ENCODE measurements around the gene RRAS.
"Not testable (repeated sequence)": the region's sequence is repeated elsewhere in the genome, so short reads cannot be mapped to it uniquely, and the experiment has no call there.

RRAS gene

DNA sequence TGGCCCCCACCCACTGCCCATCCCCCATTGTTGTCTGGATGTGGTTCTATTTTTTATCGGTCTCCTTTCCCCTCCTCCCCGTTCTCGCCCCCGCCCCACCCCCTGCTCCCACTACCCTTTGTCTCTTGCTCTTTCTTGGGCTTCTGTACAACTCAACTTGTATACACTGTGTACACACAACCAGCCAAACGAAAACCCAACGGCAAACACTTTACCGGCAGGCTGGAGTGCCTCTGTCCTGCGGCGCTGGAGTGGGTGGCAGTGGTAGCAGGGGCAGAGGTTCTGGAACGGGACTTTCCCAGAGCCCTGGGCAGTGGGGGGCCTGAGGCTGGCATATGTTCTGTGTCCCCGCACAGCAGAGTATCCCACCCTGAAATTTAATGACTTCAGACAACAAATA is 13.7 kb downstream of the RRAS start:
- DNase-seq, result no peak

DNA sequence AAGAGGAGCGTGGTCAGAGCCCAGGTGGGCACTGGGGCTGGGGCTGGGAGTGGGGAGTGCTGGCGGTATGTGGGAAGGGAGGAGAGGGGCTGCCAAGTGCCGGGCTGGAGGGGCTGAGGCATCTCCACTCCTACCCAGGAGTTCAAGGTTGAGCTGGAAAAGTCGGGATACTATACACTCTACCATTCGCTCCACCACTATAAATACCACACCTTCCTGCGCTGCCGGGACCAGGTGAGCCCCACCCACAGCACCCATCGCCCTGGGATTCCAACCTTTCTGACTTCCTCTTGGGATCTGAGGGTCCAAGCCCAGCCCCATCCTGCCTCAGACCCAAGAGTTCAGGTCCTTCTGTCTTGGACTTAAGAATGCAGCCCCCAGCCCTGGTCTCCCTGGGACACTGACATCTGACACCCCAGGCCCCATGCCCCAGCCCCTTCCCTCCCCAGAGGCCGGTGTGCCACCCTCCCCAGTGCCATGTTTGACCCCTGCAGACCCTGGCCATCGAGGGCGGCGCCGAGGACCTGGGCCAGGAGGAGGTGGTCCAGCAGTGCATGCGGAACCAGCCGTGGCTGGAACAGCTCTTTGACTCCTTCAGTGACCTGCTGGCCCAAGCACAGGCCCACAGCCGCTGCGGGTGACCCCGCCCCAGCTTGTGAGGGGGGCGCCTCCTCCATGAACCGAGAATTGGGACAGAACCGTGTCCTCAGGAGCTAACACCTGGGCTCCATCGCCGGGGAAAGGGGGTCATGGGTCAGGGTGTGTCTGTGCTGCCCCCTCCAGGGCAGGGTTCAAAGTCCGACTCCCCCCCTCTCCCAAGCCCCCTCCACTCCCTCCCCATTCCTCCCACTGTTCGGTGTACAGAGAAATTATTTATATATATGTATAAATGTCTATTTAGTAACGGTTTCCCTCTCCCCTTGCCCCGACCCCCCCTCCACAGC is 14.7 kb downstream of the RRAS start:
- DNase-seq, result no peak

DNA sequence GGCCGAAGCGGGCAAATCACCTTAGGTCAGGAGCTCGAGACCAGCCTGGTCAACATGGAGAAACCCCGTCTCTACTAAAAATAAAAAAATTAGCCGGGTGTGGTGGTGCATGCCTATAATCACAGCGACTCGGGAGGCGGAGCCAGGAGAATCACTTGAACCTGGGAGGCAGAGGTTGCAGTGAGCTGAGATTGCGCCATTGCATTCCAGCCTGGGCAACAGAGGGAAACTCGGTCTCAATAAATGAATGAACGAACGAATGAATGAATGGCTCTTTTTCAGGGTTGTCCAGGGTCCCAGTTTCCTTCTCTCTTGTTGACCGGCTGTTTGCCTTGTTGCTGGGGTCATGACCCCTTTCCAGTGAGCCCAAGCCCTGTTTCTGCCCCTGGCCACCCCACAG is 22.1 kb downstream of the RRAS start:
- DNase-seq, result not testable (repeated sequence)

DNA sequence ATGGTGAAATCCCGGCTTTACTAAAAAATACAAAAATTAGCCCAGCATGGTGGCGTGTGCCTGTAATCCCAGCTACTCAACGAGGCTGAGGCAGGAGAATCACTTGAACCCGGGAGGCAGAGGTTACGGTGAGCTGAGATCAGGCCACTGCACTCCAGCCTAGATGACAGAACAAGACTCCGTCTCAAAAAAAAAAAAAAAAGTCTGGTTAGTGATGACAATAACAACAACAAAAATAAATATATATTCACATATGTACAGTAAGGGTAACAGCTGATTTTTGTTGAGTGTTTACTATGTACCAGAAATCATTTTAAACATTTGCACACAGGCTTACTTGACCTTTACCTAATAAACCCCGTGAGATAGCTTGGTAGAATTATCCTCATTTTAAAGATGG is 23.0 kb downstream of the RRAS start:
- no peak for DNase-seq

DNA sequence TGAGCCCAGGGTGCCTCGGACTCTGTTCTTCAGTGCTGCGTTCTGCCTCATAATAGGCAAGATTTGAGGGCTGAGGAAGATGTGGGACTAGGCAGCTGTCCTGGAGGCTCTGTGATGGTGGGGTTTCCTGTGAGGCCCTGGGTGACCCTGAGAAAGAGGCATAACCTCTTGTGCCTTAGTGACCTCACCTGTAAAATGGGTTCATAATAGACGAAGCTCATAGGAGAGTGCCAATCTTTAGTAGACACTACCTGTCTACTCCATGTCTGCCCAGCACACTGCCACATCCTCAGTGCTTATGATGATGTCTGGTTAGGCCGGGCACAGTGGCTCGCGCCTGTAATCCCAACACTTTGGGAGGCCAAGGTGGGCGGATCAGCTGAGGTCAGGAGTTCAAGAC is 23.4 kb downstream of the RRAS start:
- DNase-seq, result no peak

DNA sequence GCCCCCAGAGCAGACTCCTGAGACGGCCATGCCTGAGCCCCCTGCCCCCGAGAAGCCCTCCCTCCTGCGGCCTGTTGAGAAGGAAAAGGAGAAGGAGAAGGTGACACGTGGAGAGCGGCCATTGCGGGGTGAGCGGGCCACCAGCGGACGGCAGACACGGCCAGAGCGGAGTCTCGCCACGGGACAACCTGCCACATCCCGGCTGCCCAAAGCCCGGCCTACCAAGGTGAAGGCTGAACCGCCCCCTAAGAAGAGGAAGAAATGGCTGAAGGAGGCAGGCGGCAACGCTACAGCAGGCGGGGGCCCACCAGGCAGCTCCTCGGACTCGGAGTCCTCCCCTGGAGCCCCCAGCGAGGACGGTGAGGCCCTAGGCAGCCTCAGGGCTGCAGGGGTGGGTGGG is 24.1 kb downstream of the RRAS start:
- DNase-seq, result no peak

DNA sequence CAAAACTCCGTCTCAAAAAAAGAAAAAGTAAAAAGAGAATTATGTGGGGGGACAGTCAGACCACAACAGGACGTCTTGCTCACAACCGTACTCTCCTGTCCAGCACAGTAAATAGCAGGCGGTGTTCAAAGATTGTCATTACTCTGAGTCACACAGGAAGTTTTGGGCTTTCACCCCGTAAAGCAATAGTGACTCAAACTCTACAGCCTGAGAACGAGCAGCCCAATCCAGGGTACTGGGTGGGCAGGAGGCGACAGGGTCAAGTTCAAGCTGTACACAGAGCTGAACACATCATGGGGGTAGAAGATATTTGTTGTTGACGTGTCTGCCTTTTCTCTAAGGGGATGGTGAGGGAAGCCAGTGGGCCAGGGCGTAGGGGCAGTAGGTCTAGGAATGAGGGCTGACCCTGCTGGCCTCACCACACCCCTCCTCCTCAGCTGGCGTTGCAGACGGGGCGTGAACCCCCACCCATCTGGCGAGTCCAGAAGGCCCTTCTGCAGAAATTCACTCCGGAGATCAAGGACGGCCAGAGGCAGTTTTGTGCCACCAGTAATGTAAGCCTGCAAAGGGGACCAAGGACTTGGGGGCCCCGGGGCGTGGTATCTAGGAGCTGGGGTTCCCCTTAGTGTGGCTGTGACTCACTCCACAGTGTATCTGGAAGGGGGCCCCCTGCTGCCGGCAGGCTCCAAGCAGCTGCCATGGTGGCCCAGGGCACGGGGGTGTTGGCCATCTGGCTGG is 25.7 kb downstream of the RRAS start:
- no peak for DNase-seq

DNA sequence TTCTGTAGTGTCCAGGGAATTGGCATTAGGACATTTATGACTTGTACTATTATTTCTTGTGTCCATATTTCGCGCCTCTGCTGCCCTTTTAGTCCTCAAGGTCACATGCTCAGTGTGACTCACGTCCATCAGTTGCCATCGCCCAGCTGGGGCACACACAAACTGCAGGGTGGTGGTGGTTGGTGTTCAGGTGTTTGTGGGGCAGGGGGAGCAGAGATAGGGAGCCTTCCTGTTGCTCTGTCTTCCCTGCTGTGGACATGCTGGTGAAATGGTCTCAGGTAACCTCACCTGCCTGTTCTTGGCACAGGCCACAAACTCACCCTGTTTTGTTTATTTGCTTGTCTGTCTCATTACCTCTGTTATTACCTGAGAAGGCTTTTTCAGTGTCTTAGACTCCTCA is 26.6 kb downstream of the RRAS start:
- DNase-seq, result no peak

DNA sequence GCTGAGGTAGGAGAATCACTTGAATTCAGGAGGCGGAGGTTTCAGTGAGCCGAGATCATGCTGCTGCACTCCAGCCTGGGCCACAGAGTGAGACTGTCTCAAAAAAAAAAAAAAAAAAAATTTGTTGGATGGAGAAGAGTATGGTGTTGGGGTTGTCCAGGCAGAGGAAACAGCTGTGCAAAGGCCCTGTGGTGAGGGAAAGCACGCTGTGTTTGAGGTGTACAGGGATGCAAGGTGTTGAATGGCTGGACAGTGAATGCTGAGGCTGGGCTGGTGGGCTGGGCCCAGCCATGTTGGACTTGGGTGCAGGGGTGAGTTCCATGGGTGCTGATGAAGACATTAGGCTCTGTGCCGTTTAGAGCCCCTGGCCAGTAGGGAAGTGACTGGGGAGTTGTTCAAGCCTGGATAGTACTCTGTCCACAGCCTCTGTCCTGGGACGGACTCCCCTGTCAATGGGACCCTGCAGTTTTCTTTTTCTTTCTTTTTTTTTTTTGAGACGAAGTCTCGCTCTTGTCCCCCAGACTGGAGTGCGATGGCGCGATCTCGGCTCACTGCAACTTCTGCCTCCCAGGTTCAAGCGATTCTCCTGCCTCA is 30.3 kb downstream of the RRAS start:
- DNase-seq, result no peak

DNA sequence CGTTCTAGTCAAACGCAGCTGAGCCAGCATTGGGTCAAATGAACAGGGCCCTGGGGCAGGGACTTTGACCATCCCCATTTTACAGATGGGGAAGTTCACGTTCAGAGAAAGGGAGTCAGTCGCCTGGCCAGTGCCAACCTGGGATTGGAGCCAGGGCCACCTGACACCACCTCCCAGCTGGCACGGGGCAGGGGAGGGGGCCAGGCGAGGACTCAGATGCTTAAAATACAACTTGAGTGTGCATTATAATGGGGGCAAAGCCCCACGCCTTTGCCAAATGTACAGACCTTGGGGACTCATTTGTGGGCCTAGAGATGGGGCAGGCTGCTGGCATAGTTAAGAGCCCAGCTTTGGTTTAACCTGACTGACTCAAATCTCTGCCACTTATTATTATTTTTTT is 34.3 kb downstream of the RRAS start:
- DNase-seq, result no peak

DNA sequence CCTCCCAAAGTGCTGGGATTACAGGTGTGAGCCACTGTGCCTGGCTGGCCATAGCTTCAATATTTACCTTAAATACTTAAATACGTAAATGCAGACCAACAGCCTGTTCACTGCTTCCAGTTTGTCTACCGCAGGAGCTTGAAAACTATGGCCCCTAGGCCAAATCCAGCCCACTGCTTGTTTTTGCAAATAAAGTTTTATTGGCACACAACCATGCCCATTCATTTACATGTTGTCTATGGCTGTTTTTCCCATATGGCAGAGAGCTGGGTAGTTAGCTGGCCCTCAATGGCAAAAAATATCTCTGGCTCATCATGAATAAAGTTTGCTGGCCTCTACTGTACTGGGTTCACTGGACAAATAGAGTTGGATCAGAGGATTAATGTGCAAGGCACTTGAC is 37.1 kb downstream of the RRAS start:
- DNase-seq, result no peak

DNA sequence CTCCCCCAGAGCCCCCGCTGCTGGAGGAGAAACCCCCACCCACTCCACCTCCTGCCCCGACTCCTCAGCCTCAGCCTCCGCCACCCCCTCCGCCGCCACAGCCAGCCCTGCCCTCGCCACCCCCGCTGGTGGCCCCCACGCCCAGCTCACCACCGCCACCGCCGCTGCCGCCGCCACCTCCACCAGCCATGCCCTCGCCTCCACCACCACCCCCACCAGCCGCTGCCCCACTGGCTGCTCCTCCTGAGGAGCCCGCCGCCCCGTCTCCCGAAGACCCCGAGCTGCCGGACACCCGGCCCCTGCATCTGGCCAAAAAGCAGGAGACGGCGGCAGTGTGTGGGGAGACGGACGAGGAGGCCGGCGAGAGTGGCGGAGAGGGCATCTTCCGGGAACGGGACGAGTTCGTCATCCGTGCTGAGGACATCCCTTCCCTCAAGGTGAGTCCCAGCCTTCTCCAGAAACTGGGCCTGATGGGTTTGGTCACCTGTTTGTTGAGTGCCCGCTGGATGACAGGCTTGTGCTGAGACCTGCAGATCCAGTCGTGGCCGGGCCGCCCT is 38.4 kb downstream of the RRAS start:
- no peak for DNase-seq

DNA sequence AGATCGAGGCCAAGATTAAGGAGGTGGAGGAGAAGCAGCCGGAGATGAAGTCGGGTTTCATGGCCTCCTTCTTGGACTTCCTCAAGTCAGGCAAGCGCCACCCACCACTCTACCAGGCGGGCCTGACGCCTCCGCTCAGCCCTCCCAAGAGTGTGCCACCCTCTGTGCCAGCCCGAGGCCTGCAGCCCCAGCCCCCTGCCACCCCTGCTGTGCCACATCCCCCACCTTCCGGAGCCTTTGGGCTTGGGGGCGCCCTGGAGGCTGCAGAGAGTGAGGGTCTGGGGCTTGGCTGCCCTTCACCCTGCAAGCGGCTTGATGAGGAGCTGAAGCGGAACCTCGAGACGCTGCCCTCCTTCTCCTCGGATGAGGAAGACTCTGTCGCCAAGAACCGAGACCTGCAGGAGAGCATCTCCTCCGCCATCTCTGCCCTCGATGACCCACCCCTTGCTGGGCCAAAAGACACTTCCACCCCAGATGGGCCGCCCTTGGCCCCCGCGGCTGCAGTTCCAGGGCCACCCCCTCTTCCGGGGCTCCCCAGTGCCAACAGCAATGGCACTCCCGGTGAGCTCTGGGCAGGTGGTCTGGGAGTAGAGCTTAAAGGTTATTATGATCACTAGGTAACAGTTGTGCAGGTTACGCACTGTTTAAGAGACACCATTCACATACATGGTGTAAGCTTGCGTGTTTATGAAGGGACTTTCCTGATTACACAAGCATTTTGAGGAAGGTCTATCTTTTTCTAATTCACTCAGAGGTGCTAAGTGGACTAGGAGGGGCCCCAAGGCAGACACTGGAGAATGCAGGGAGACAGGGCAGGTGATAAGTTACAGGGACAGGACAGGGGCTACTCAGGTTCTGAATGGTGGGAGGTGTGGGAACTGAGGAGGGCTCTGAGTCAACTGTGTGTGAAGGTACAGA is 40.3 kb downstream of the RRAS start:
- DNase-seq, result no peak

DNA sequence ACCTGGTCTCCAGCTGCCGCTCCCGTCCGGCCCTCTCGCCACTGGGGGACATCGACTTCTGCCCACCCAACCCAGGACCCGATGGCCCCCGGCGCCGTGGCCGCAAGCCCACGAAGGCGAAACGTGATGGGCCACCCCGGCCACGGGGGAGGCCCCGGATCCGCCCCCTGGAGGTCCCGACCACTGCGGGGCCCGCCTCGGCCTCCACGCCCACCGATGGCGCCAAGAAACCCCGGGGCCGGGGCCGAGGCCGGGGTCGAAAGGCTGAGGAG is 42.3 kb downstream of the RRAS start:
- DNase-seq, result no peak

DNA sequence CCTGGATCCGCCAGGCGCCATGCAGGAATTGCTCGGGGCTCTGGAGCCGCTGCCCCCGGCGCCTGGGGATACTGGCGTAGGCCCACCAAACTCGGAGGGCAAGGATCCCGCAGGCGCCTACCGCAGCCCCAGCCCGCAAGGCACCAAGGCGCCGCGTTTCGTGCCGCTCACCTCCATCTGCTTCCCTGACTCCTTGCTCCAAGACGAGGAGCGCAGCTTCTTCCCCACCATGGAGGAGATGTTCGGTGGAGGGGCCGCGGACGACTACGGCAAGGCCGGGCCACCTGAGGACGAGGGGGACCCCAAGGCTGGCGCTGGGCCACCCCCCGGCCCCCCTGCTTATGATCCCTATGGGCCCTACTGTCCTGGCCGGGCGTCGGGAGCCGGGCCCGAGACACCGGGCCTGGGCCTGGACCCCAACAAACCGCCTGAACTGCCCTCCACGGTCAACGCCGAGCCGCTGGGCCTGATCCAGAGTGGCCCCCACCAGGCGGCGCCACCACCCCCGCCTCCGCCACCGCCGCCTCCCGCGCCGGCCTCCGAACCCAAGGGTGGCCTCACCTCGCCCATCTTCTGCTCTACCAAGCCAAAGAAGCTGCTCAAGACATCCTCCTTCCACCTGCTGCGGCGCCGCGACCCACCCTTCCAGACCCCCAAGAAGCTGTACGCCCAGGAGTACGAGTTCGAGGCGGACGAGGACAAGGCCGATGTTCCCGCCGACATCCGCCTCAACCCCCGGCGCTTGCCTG is 42.8 kb downstream of the RRAS start:
- DNase-seq, result no peak

DNA sequence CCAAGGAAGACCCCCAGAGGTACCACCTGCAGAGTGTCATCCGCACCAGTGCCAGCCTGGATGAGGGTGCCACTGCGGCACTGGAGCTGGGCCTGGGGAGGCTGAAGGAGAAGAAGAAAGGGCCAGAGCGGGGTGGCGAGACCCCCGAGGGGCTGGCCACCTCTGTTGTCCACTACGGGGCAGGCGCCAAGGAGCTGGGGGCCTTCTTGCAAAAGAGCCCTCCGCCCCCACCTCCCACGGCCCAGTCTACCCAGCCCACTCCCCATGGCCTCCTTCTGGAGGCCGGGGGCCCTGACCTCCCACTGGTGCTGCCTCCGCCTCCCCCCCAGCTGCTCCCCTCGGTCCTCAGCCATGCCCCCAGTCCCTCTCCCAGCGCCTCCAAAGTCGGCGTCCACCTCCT is 43.5 kb downstream of the RRAS start:
- DNase-seq, result no peak

DNA sequence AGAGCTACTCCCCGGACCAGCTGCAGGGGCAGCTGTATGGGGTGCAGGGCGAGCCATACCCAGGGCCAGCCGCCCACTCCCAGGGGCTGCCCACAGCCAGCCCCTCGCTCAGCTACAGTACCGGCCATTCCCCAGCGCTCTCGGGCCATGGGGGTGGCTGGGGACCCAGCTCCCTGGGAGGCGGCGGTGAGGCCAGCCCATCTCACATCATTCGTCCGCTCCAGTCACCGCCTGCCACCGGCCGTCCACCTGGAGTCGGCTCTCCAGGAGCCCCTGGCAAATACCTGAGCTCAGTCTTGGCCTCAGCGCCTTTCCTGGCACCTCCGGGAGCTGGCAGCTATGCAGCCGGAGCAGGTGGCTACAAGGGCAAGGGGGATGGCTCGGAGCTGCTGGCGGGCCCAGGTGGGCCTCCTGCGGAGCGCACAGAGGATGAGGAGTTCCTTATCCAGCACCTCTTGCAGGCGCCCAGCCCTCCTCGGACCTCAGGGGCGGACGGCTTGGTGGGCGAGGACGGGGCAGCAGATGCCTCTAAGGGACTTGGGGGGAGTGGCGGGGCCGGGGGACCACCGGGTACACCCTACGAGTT is 44.0 kb downstream of the RRAS start:
- no peak for DNase-seq

DNA sequence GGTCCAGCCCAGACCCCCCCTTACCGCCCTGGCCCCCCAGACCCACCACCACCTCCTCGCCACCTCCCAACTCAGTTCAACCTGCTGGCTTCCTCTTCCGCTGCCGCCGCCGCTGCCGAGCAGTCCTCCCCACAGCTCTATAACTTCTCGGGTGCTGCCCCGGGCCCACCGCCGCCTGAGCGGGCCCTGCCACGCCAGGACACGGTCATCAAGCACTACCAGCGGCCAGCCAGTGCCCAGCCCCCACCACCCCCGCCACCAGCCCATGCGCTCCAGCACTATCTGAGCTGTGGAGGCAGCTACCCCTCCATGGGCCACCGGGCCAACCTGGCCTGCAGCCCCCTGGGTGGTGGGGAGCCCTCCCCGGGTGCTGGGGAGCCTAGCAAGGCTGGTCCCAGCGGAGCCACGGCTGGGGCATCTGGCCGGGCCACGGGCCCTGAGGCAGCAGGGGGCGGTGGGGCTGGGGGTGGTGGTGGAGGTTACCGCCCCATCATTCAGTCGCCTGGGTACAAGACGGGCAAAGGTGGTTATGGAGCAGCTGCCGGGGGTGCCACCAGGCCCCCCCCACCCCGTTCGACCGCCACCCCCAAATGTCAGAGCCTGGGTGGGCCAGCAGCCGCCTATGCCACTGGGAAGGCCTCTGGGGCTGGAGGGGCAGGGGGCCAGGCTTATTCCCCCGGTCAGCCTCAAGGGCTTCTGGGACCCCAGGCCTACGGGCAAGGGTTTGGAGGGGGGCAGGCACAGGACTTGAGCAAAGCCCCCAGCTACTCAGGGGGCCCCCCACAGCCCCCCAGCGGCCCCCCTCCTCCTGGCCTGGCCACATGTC is 44.7 kb downstream of the RRAS start:
- no peak for DNase-seq

DNA sequence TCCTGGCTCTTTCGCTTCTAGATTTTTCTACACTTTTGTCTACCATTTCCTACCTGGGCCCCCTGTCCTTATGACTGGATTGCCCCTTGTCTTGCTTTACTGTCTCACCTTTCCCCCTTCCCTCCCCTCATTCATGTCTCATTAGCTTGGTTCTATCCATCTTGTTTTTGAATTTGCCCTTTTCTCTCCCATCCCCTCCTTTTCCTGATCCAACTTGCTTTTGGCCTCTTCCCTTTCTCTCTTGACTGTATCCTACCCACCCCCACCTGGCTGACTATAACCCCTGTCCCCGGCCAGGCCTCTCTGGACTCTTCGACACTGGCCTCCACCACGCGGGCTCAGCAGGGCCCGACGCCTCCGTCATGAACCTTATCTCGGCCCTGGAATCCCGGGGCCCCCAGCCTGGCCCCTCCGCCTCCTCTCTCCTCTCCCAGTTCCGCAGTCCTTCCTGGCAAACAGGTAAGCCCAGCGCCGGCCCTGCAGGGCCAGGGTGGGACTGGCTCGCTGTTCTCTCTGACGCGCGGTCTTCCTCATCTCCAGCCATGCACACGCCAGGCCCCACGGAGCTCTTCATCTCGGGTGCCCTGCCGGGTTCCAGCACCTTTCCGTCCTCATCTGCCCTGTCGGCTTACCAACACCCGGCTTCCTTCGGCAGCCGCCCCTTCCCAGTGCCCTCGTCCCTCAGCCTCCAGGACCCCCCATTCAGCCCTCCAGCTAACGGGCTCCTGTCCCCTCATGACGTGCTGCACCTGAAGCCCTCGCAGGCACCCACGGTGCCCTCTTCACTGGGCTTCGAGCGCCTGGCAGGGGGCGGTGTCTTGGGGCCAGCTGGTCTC is 45.6 kb downstream of the RRAS start:
- no peak for DNase-seq
